B cell (primary cell): ENCODE data around the gene CFB. TPM values are rescaled to one million over a fixed set of nuclear protein-coding genes. Genes with fewer than 3 reads are reported as not detected.

Source experiments
- ATAC-seq: fragments of 200-7000 bp; cut with Tn5 transposase; one replicate; pipeline ENCODE4 v1.10.0; 2021; ENCODE audit warnings: low read depth, mild to moderate bottlenecking, moderate number of reproducible peaks, moderate library complexity
- CTCF ChIA-PET: fragments of 350-600 bp; sonication (Branson Sonifier 250); formaldehyde crosslinking; loops from one replicate; lab custom pipeline; 2021; ENCODE audit warnings: antibody characterized with exemption, inconsistent platforms; lab: Charles Lee
- POLR2A ChIA-PET: fragments of 350-600 bp; sonication (Branson Sonifier 250); formaldehyde crosslinking; loops from one replicate; lab custom pipeline; 2021; ENCODE audit warnings: antibody characterized with exemption; lab: Charles Lee
- DNase-seq: peaks from one replicate; pipeline ENCODE4 v3.0.0; 2013
- H2AFZ ChIP-seq: 2 replicates; pipeline ENCODE4 v1.6.1; 2012; ENCODE audit warnings: mild to moderate bottlenecking, low read depth, low read length; ENCODE audit not compliant: insufficient read depth, poor library complexity, severe bottlenecking
- H3K27ac ChIP-seq, 2 donors: 1 replicate in 1 of 2; 2 replicates in 1 of 2; pipeline ENCODE4 v1.5.1; 2012 to 2013; ENCODE audit warnings: low read length in 2 of 2, mild to moderate bottlenecking in 2 of 2, moderate library complexity in 1 of 2
- H3K27me3 ChIP-seq, 4 experiments: fragments of 200-600 bp in 1 of 4; sonication (generic) in 1 of 4; replicated peaks in 1 of 4; 1 replicate in 2 of 4; 2 replicates in 2 of 4; pipeline versions ENCODE4 v1.6.1 to v1.7.0; 2013 to 2016; ENCODE audit warnings: low read length in 3 of 4, mild to moderate bottlenecking in 2 of 4, mixed read lengths in 1 of 4, moderate library complexity in 1 of 4; ENCODE audit not compliant: insufficient read depth in 4 of 4, control insufficient read depth in 3 of 4; ENCODE audit errors: control extremely low read depth in 1 of 4
- H3K36me3 ChIP-seq, 2 experiments: replicated peaks in 1 of 2; 1 replicate in 1 of 2; 2 replicates in 1 of 2; pipeline versions ENCODE4 v1.6.1 to v1.7.1; 2013; ENCODE audit warnings: low read length in 1 of 2; ENCODE audit not compliant: insufficient read depth in 2 of 2, control insufficient read depth in 1 of 2; ENCODE audit errors: control extremely low read depth in 1 of 2, extremely low read depth in 1 of 2
- H3K4me1 ChIP-seq, 2 donors: fragments of 200-600 bp in 1 of 2; sonication (generic) in 1 of 2; 1 replicate in 1 of 2; 2 replicates in 1 of 2; pipeline versions ENCODE4 v1.5.1 to v1.6.1; 2013 to 2017; ENCODE audit warnings: low read length in 2 of 2; ENCODE audit not compliant: control insufficient read depth in 2 of 2, insufficient read depth in 2 of 2
- H3K4me2 ChIP-seq: replicated peaks from 2 replicates; pipeline ENCODE3; 2012; ENCODE audit warnings: mild to moderate bottlenecking, low read depth, low read length; ENCODE audit not compliant: poor library complexity, severe bottlenecking
- H3K4me3 ChIP-seq, 5 experiments: fragments of 200-600 bp in 1 of 5; sonication (generic) in 1 of 5; 1 replicate in 3 of 5; 2 replicates in 2 of 5; pipeline versions ENCODE4 v1.5.1 to v1.7.0; 2011 to 2016; ENCODE audit warnings: low read length in 4 of 5, mild to moderate bottlenecking in 4 of 5, low read depth in 2 of 5, control low read depth in 1 of 5, moderate library complexity in 1 of 5; ENCODE audit not compliant: insufficient read depth in 1 of 5; ENCODE audit errors: control extremely low read depth in 1 of 5, extremely low read depth in 1 of 5
- H3K79me2 ChIP-seq: fragments of 200-600 bp; sonication (generic); one replicate; pipeline ENCODE4 v1.6.0; 2016; ENCODE audit warnings: low read length; ENCODE audit not compliant: control insufficient read depth, insufficient read depth
- H3K9ac ChIP-seq: fragments of 200-600 bp; sonication (generic); 2 replicates; pipeline ENCODE4 v1.6.1; 2017; ENCODE audit warnings: mild to moderate bottlenecking, low read length, moderate library complexity
- H3K9me3 ChIP-seq, 3 donors: one replicate each; pipeline versions ENCODE4 v1.6.1 to v1.7.1; 2013; ENCODE audit warnings: low read length in 2 of 3; ENCODE audit not compliant: control insufficient read depth in 2 of 3, insufficient read depth in 1 of 3; ENCODE audit errors: control extremely low read depth in 1 of 3
- H4K20me1 ChIP-seq: 2 replicates; pipeline ENCODE4 v1.6.0; 2012; ENCODE audit warnings: mild to moderate bottlenecking, low read length; ENCODE audit not compliant: insufficient read depth, control insufficient read depth, poor library complexity, severe bottlenecking
- H3K27ac Mint-ChIP-seq: one replicate; pipeline ENCODE4 v1.8.0; 2021; ENCODE audit warnings: mixed read lengths
- H3K27me3 Mint-ChIP-seq: one replicate; pipeline ENCODE4 v1.8.0; 2021; ENCODE audit warnings: mixed read lengths
- H3K4me1 Mint-ChIP-seq: one replicate; pipeline ENCODE4 v1.8.0; 2021; ENCODE audit warnings: mixed read lengths
- H3K4me3 Mint-ChIP-seq: one replicate; pipeline ENCODE4 v1.8.0; 2021; ENCODE audit warnings: mixed read lengths
- H3K9me3 Mint-ChIP-seq: one replicate; pipeline ENCODE4 v1.8.0; 2022; ENCODE audit warnings: mixed read lengths; ENCODE audit not compliant: insufficient read depth
- CTCF ChIP-seq: fragments of 200-600 bp; IDR thresholded peaks from one replicate; pipeline ENCODE4 v1.8.0; 2022; ENCODE audit warnings: antibody characterized with exemption, mild to moderate bottlenecking
- EZH2 ChIP-seq: IDR thresholded peaks from 2 replicates; pipeline ENCODE4 v1.6.1; 2012; ENCODE audit warnings: borderline replicate concordance, low read depth, mild to moderate bottlenecking, moderate library complexity, low read length; ENCODE audit not compliant: insufficient read depth, poor library complexity, severe bottlenecking
- WGBS: methylation state at CpG from one replicate; pipeline ENCODE4 v1.1.5; 2013; ENCODE audit warnings: missing lambda C conversion rate; ENCODE audit not compliant: insufficient coverage; 5-methylcytosine and 5-hydroxymethylcytosine counted together
- intact Hi-C: fragments of 100-400 bp; cut with micrococcal nuclease; formaldehyde crosslinking; loops from one replicate; pipeline ENCODE4 v1.10.0; 2022
- polyA plus RNA-seq: library from polyadenylated mRNA; depleted of rRNA; stranded (reverse); fragments of >200 nt; gene quantifications from 2 replicates; pipeline ENCODE4 v1.2.3, GENCODE V29; 2012
- total RNA-seq, 2 donors: library from RNA; stranded (reverse); fragments of 120-200 nt in 1 of 2; gene quantifications; 1 replicate in 1 of 2; 2 replicates in 1 of 2; pipeline versions ENCODE4 v1.2.3 to v1.2.4, GENCODE V29; 2013 to 2022

Gene CFB
- total and polyA plus RNA-seq, 2 donors (not counting 1 experiment from before 2014, with no cell fraction given), result not detected

GRCh38 chr6:31965700-31966099, 19.8 kb downstream of the CFB start:
- Mint-ChIP-seq H3K4me3 (no peak overlapping the region), H3K27ac (no peak overlapping the region), H3K9me3 (no peaks in the 10 kb centered on the region), H3K4me1 (peaks cover 10% of the 10 kb centered on the region), H3K27me3 (no peaks in the 10 kb centered on the region)
- H3K79me2 ChIP-seq, result peaks cover 13% of the 10 kb centered on the region
- POLR2A ChIA-PET, result no interaction called here
- no peak for ATAC-seq
- no peaks in the 10 kb centered on the region for H3K9me3 ChIP-seq
- intact Hi-C loops, result no loop called here
- TF ChIP-seq EZH2 (no peak), CTCF (no peak)
- H3K4me3 ChIP-seq, result no peak overlapping the region
- H3K4me2 ChIP-seq, result no peak overlapping the region
- peaks cover 5 to 92% of the 10 kb centered on the region in 2 experiments for H3K36me3 ChIP-seq
- H3K9ac ChIP-seq, result no peak overlapping the region
- CTCF ChIA-PET, result interaction anchor here (0.8 to 1.6 kb wide), 2 partner anchors 13 to 14 kb away, joined by 3 read pairs; no protein-coding TSS in a partner anchor
- H3K27me3 ChIP-seq, result no peaks in the 10 kb centered on the region
- WGBS, result 95% methylated on average over 13 of the region's 13 CpGs
- no peak for DNase-seq
- H4K20me1 ChIP-seq, result no peaks in the 10 kb centered on the region
- no peak overlapping the region for H2AFZ ChIP-seq
- no peak overlapping the region for H3K27ac ChIP-seq
- H3K4me1 ChIP-seq, result peaks cover 3 to 5% of the 10 kb centered on the region in 2 donors

DNA sequence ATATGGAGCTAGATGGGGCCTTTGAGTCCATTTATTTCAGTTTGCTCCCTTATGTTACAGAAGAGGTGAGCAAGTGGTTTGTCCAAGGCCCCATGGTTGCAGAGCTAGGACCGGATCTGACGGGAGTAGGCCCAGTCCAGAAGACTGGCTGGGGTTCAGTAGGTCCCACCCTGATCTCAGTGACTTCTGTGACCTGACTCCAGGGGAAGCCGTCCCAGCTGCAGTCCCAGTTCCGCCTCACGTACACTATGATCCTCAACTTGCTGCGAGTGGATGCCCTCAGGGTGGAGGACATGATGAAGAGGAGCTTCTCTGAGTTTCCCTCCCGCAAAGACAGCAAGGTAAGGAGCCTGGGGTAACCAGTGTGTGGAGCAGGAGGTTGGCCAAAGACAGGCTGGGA, 20.6 kb downstream of the CFB start:
- intact Hi-C loops, result no loop called here
- Mint-ChIP-seq H3K4me3 (no peak overlapping the region), H3K4me1 (peaks cover 15% of the 10 kb centered on the region), H3K27ac (no peak overlapping the region), H3K27me3 (no peaks in the 10 kb centered on the region), H3K9me3 (no peaks in the 10 kb centered on the region)
- H4K20me1 ChIP-seq, result no peaks in the 10 kb centered on the region
- no peak overlapping the region for H3K4me2 ChIP-seq
- H3K4me3 ChIP-seq, result no peak overlapping the region
- TF ChIP-seq CTCF (no peak), EZH2 (no peak)
- CTCF ChIA-PET, result interaction anchor here (1.6 kb wide), 1 partner anchor 14 kb away, joined by 3 read pairs; no protein-coding TSS in a partner anchor
- WGBS, result 98% methylated on average over 7 of the region's 7 CpGs
- peaks cover 11 to 13% of the 10 kb centered on the region in 2 donors for H3K4me1 ChIP-seq
- DNase-seq, result no peak
- H3K79me2 ChIP-seq, result peaks cover 6% of the 10 kb centered on the region
- peaks cover 5 to 84% of the 10 kb centered on the region in 2 experiments for H3K36me3 ChIP-seq
- H3K9ac ChIP-seq, result no peak overlapping the region
- H3K27ac ChIP-seq, result no peak overlapping the region
- no peak overlapping the region for H2AFZ ChIP-seq
- no peaks in the 10 kb centered on the region for H3K27me3 ChIP-seq
- no peaks in the 10 kb centered on the region for H3K9me3 ChIP-seq
- POLR2A ChIA-PET, result interaction anchor here (0.7 kb wide), 2 partner anchors 273 to 449 kb away, joined by 4 read pairs; no protein-coding TSS in a partner anchor
- ATAC-seq, result no peak
